ENCODE data around the gene HNRNPC. TPM values are rescaled to one million over a fixed set of nuclear protein-coding genes. Genes with fewer than 3 reads are reported as not detected.
A peak's percentile ranks its signal among the peaks of the same experiment; 100 is the strongest.

Gene HNRNPC
- total RNA-seq, 1 experiment from 2014 or later = 1,062 TPM

DNA sequence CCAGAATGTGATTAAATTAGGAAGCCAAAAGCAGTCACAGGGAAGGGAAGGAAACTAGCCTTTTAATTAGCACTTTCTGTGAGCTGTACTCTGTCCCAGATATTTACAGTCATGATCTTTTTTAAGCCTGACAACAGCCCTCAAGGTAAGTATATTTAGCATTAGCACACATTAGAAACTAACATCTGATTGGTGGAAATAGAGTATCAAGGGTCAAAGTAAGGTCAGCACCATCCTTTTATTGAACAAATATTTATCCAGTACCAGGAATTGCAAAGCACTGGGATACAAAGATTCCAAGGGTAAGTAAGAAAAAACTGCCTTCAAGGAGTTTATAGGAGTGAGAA, 38.9 kb upstream of the HNRNPC start:
- TF ChIP-seq, protein P1, sequence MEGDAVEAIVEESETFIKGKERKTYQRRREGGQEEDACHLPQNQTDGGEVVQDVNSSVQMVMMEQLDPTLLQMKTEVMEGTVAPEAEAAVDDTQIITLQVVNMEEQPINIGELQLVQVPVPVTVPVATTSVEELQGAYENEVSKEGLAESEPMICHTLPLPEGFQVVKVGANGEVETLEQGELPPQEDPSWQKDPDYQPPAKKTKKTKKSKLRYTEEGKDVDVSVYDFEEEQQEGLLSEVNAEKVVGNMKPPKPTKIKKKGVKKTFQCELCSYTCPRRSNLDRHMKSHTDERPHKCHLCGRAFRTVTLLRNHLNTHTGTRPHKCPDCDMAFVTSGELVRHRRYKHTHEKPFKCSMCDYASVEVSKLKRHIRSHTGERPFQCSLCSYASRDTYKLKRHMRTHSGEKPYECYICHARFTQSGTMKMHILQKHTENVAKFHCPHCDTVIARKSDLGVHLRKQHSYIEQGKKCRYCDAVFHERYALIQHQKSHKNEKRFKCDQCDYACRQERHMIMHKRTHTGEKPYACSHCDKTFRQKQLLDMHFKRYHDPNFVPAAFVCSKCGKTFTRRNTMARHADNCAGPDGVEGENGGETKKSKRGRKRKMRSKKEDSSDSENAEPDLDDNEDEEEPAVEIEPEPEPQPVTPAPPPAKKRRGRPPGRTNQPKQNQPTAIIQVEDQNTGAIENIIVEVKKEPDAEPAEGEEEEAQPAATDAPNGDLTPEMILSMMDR (conservative IDR thresholded peaks at IDR 0.05) = no peak
- peak overlapping the region; percentile 90 for H3K4me2 ChIP-seq (ENCODE audit: insufficient read depth, insufficient read length, low read length)
- no peak overlapping the region for H2AK5ac ChIP-seq (ENCODE audit: insufficient read length, low read length)
- peaks cover 26 to 30% of the 10 kb centered on the region in 2 experiments for H3K4me1 Mint-ChIP-seq
- peak overlapping the region; percentile 89 for H3K9ac ChIP-seq (ENCODE audit: extremely low read depth, insufficient read length, low read length)
- H3K18ac ChIP-seq (ENCODE audit: insufficient read length, low read depth, low read length) = no peak overlapping the region
- H3K27ac Mint-ChIP-seq = peak overlapping the region; percentile 98 to 99 (median 99)
- H3K56ac ChIP-seq (ENCODE audit: insufficient read length, low read depth, low read length) = no peak overlapping the region
- H3K4ac ChIP-seq (ENCODE audit: low read depth, low read length) = no peak overlapping the region; the same call in 1 of the 2 replicates
- no peak overlapping the region for H4K8ac ChIP-seq (replicated peaks; ENCODE audit: insufficient read length, low read depth, low read length)
- no peaks in the 10 kb centered on the region for H3K36me3 Mint-ChIP-seq (ENCODE audit: insufficient read depth in 1 of 3, low read depth in 3 of 3)
- peak overlapping the region; percentile 72 to 85 for H3K4me3 Mint-ChIP-seq
- H2AFZ ChIP-seq (ENCODE audit: low read length) = no peak overlapping the region
- H3K9me3 ChIP-seq (ENCODE audit: control insufficient read depth, low read depth, low read length) = no peaks in the 10 kb centered on the region
- peaks cover 3% of the 10 kb centered on the region for H3K23me2 ChIP-seq (ENCODE audit: insufficient read length, low read depth, low read length, poor library complexity, severe bottlenecking)
- no peaks in the 10 kb centered on the region; the same call in 1 of the 2 replicates for H3K27me3 Mint-ChIP-seq (ENCODE audit: low read depth)
- no peak overlapping the region for H4K91ac ChIP-seq (ENCODE audit: insufficient read length, low read depth, low read length)
- H2BK5ac ChIP-seq (ENCODE audit: insufficient read length, low read length) = peak overlapping the region; percentile 69
- H2BK12ac ChIP-seq (ENCODE audit: insufficient read length, low read depth, low read length) = no peak overlapping the region
- no peaks in the 10 kb centered on the region for H4K20me1 ChIP-seq (ENCODE audit: control insufficient read depth, insufficient read depth, insufficient read length)
- peak overlapping the region; percentile 96; the same call in 1 of the 2 replicates for H3K14ac ChIP-seq (ENCODE audit: insufficient read depth, low read length)
- H2BK15ac ChIP-seq (ENCODE audit: low read depth, low read length) = no peak overlapping the region
- H4K5ac ChIP-seq (ENCODE audit: insufficient read length, low read depth, low read length) = peak overlapping the region; percentile 44
- H2BK20ac ChIP-seq (ENCODE audit: low read depth, low read length, poor library complexity, severe bottlenecking) = no peak overlapping the region
- no peaks in the 10 kb centered on the region for H3K27me3 ChIP-seq (ENCODE audit: insufficient read depth, low read length)
- H3K79me2 ChIP-seq (ENCODE audit: insufficient read depth, low read length) = no peaks in the 10 kb centered on the region
- H3K9me3 Mint-ChIP-seq = no peaks in the 10 kb centered on the region
- H3K23ac ChIP-seq (ENCODE audit: insufficient read length, low read depth, low read length) = no peak overlapping the region
- no peaks in the 10 kb centered on the region for H3K79me1 ChIP-seq (ENCODE audit: insufficient read depth, low read depth, low read length, poor library complexity, severe bottlenecking)
- peak overlapping the region; percentile 44 for H2BK120ac ChIP-seq (ENCODE audit: low read depth, low read length, poor library complexity, severe bottlenecking)
- H3K4me1 ChIP-seq (ENCODE audit: insufficient read depth, low read length) = 0 out of 2 replicates have a peak, but pooled peaks cover 2% of the 10 kb centered on the region
- no peak overlapping the region for H3T11ph ChIP-seq (ENCODE audit: low read length)
- no peak for DNase-seq
- H3K27ac ChIP-seq (ENCODE audit: insufficient read length, low read depth, low read length) = peak overlapping the region; percentile 89

All from H9 (cell line).